Kidney epithelial cell (primary cell): ENCODE data around the gene PPFIA4. TPM values are rescaled to one million over a fixed set of nuclear protein-coding genes. Genes with fewer than 3 reads are reported as not detected.

Experiments used
- DNase-seq: peaks from one replicate; pipeline ENCODE4 v3.0.0-alpha.2; 2010; ENCODE audit warnings: low read depth
- H3K27me3 ChIP-seq: 2 replicates; pipeline ENCODE4 v1.6.0; 2011; ENCODE audit warnings: low read length; ENCODE audit not compliant: control insufficient read depth, insufficient read depth
- H3K36me3 ChIP-seq: 2 replicates; pipeline ENCODE4 v1.5.1; 2011; ENCODE audit warnings: low read length; ENCODE audit not compliant: control insufficient read depth, insufficient read depth
- H3K4me3 ChIP-seq: 2 replicates; pipeline ENCODE4 v1.5.1; 2011; ENCODE audit warnings: low read depth, mild to moderate bottlenecking, control low read depth, low read length
- CTCF ChIP-seq: IDR thresholded peaks from 2 replicates; pipeline ENCODE4 v1.5.1; 2011; ENCODE audit warnings: mild to moderate bottlenecking, moderate library complexity, low read length, control low read depth, inconsistent platforms; ENCODE audit not compliant: insufficient read depth, poor library complexity, severe bottlenecking
- total RNA-seq: library from RNA; depleted of rRNA; stranded (reverse); fragments of >200 nt; gene quantifications from 2 replicates; pipeline ENCODE4 v1.2.3, GENCODE V29; 2015

PPFIA4 gene
- total RNA-seq, 1 donor from 2014 or later = 0.13 TPM

DNA sequence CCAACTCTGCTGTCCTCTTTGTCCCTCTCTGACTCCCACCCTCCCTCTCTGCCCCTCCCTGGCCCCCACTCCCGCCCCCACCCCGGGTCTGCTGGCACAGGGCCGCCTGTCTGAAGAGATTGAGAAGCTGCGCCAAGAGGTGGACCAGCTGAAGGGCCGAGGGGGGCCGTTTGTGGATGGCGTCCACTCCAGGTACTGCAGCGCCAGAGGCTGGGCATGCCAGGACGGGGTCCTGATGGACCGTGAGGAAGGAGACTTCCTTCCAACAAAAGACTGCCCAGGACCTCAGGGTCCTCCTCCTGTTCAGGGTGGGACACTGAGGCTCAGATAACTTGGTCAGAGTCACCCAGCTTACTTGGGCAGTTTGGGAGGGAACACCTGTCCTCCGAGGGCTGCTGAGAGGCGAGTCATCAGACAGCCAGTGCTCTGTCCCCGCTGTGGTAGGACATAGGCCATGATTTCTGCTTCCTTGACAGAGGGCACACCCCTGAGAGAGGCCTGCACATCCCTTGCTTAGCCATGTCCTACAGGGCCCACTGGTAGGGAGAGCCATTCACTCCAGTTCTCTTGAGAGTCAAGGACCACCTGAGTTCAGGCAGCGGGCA lies 23.4 kb downstream of the PPFIA4 start:
- DNase-seq = no peak
- no peak overlapping the region for H3K4me3 ChIP-seq

GRCh38 chr1:203050826-203051225 lies 24.5 kb downstream of the PPFIA4 start:
- peaks cover 9% of the 10 kb centered on the region for H3K27me3 ChIP-seq
- no peak overlapping the region for H3K4me3 ChIP-seq
- no peak for TF ChIP-seq CTCF
- no peak for DNase-seq
- H3K36me3 ChIP-seq = peaks cover 2% of the 10 kb centered on the region

More for the DNA sequence above, 23.4 kb downstream of the PPFIA4 start:
- H3K27me3 ChIP-seq = peaks cover 9% of the 10 kb centered on the region
- H3K36me3 ChIP-seq = peaks cover 2% of the 10 kb centered on the region
- no peak for TF ChIP-seq CTCF

- H3K36me3 ChIP-seq = peaks cover 2% of the 10 kb centered on the region
- H3K27me3 ChIP-seq = peaks cover 9% of the 10 kb centered on the region
- DNase-seq = no peak
- H3K4me3 ChIP-seq = no peak overlapping the region
- no peak for TF ChIP-seq CTCF
These were observed 25.6 kb downstream of the PPFIA4 start for GRCh38 chr1:203051841-203052324.

DNA sequence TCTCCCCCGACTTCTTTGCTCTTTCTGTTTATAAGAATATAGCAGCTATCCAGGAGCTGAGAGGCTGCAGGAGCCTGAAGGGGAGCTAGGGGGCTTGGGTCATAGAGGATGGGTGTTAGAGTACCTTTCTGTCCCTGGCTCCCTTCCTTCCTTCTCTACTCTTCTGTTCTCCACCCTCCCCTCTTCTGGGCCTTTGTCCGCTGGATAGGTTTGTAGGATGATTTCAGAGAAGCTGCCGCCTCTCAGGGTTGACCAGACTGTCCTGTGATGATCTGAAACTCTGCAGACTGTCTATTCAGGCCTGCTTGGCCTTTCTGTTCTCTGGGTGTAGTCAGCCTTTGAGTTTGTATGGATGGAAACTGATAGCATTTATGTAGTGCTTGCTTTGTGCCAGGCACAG lies 26.3 kb downstream of the PPFIA4 start:
- no peak overlapping the region for H3K4me3 ChIP-seq
- no peak for TF ChIP-seq CTCF
- DNase-seq = no peak

GRCh38 chr1:203054184-203054583 lies 27.9 kb downstream of the PPFIA4 start:
- no peaks in the 10 kb centered on the region for H3K36me3 ChIP-seq
- no peak for TF ChIP-seq CTCF
- DNase-seq = no peak

More for the DNA sequence above, 26.3 kb downstream of the PPFIA4 start:
- Histone ChIP-seq H3K36me3 (peaks cover 2% of the 10 kb centered on the region), H3K27me3 (peaks cover 9% of the 10 kb centered on the region)

GRCh38 chr1:203054642-203055041 lies 28.4 kb downstream of the PPFIA4 start:
- TF ChIP-seq CTCF = no peak
- H3K4me3 ChIP-seq = no peak overlapping the region

More at GRCh38 chr1:203054184-203054583, 27.9 kb downstream of the PPFIA4 start:
- H3K4me3 ChIP-seq = no peak overlapping the region
- H3K27me3 ChIP-seq = peaks cover 11% of the 10 kb centered on the region

More at GRCh38 chr1:203054642-203055041, 28.4 kb downstream of the PPFIA4 start:
- Histone ChIP-seq H3K36me3 (no peaks in the 10 kb centered on the region), H3K27me3 (peaks cover 11% of the 10 kb centered on the region)
- no peak for DNase-seq
